ENCODE results near the gene LPP. TPM values are rescaled to one million over a fixed set of nuclear protein-coding genes. Genes with fewer than 3 reads are reported as not detected.

The LPP gene
- polyA plus RNA-seq, 3 donors: 14.1 to 23.2 (median 15.3) TPM

GRCh38 chr3:188537606-188538005, 383.6 kb downstream of the LPP start:
- no peak overlapping the region for H3K9ac ChIP-seq (ENCODE audit: insufficient read depth, low read length, poor library complexity, severe bottlenecking)
- H3K4me1 ChIP-seq (ENCODE audit: control insufficient read depth in 1 of 2, insufficient read depth in 2 of 2, low read length in 2 of 2): peaks cover 11 to 12% of the 10 kb centered on the region in 2 donors
- DNase-seq: peak; percentile 14 to 39 (median 33)
- no peak for TF ChIP-seq CTCF (IDR thresholded peaks at IDR 0.05)
- H3K9me3 Mint-ChIP-seq: peaks cover 0 to 2% (median 0%) of the 10 kb centered on the region in 7 donors
- no peak overlapping the region for H3K4me2 ChIP-seq (replicated peaks; ENCODE audit: extremely low read depth, low read length, poor library complexity, severe bottlenecking)
- H3K36me3 ChIP-seq (replicated peaks in 1 of 2; ENCODE audit: control insufficient read depth in 1 of 2, insufficient read depth in 2 of 2, low read length in 2 of 2): no peaks in the 10 kb centered on the region
- H3K27me3 ChIP-seq (ENCODE audit: control insufficient read depth in 2 of 2, insufficient read depth in 2 of 2, low read length in 2 of 2): no peaks in the 10 kb centered on the region
- no peak overlapping the region for H3K4me3 Mint-ChIP-seq
- no CpG with 5 or more reads among the region's 3 CpGs for WGBS (ENCODE audit: insufficient coverage)
- peaks cover 16% of the 10 kb centered on the region for H3K4me1 Mint-ChIP-seq
- no peak overlapping the region for H3K27ac ChIP-seq (ENCODE audit: low read depth in 1 of 2, low read length in 2 of 2)
- peaks cover 4 to 5% of the 10 kb centered on the region in 2 donors for H3K36me3 Mint-ChIP-seq
- H3K4me3 ChIP-seq (replicated peaks in 1 of 3; ENCODE audit: low read depth in 2 of 3, low read length in 3 of 3): no peak overlapping the region
- no peaks in the 10 kb centered on the region for H3K9me3 ChIP-seq (replicated peaks in 1 of 2; ENCODE audit: control insufficient read depth in 1 of 2, insufficient read depth in 1 of 2, low read length in 2 of 2)
- no peaks in the 10 kb centered on the region for H4K20me1 ChIP-seq (ENCODE audit: insufficient read depth, low read length)
- H3K79me2 ChIP-seq (ENCODE audit: insufficient read depth, low read length): no peaks in the 10 kb centered on the region
- peak overlapping the region in 2 of 7 donors; percentile 6 to 35 for H3K27ac Mint-ChIP-seq
- H3K27me3 Mint-ChIP-seq (ENCODE audit: low read depth in 3 of 3): no peaks in the 10 kb centered on the region
- no peak overlapping the region for H2AFZ ChIP-seq (ENCODE audit: insufficient read depth, low read depth, low read length, poor library complexity, severe bottlenecking)
- intact Hi-C loops (cut with micrococcal nuclease): no loop called here

GRCh38 chr3:188539037-188539436, 385.1 kb downstream of the LPP start:
- Mint-ChIP-seq H3K4me1 (peaks cover 13% of the 10 kb centered on the region), H3K9me3 (peaks cover 0 to 2% (median 0%) of the 10 kb centered on the region in 7 donors), H3K27me3 (ENCODE audit: low read depth in 3 of 3) (no peaks in the 10 kb centered on the region), H3K4me3 (no peak overlapping the region), H3K36me3 (peaks cover 5 to 13% of the 10 kb centered on the region in 2 donors), H3K27ac (no peak overlapping the region)
- H3K9ac ChIP-seq (ENCODE audit: insufficient read depth, low read length, poor library complexity, severe bottlenecking): no peak overlapping the region
- H3K27me3 ChIP-seq (ENCODE audit: control insufficient read depth in 2 of 2, insufficient read depth in 2 of 2, low read length in 2 of 2): no peaks in the 10 kb centered on the region
- H3K4me3 ChIP-seq (replicated peaks in 1 of 3; ENCODE audit: low read depth in 2 of 3, low read length in 3 of 3): no peak overlapping the region
- intact Hi-C loops (cut with micrococcal nuclease): no loop called here
- no peaks in the 10 kb centered on the region for H4K20me1 ChIP-seq (ENCODE audit: insufficient read depth, low read length)
- no peak for TF ChIP-seq CTCF (IDR thresholded peaks at IDR 0.05)
- H3K4me1 ChIP-seq (ENCODE audit: control insufficient read depth in 1 of 2, insufficient read depth in 2 of 2, low read length in 2 of 2): peaks cover 11 to 12% of the 10 kb centered on the region in 2 donors
- no peak overlapping the region for H2AFZ ChIP-seq (ENCODE audit: insufficient read depth, low read depth, low read length, poor library complexity, severe bottlenecking)
- WGBS (ENCODE audit: insufficient coverage): 100% methylated on average over 2 of the region's 3 CpGs
- no peaks in the 10 kb centered on the region for H3K79me2 ChIP-seq (ENCODE audit: insufficient read depth, low read length)
- no peak overlapping the region for H3K27ac ChIP-seq (ENCODE audit: low read depth in 1 of 2, low read length in 2 of 2)
- no peaks in the 10 kb centered on the region for H3K9me3 ChIP-seq (replicated peaks in 1 of 2; ENCODE audit: control insufficient read depth in 1 of 2, insufficient read depth in 1 of 2, low read length in 2 of 2)
- H3K36me3 ChIP-seq (replicated peaks in 1 of 2; ENCODE audit: control insufficient read depth in 1 of 2, insufficient read depth in 2 of 2, low read length in 2 of 2): no peaks in the 10 kb centered on the region
- no peak overlapping the region for H3K4me2 ChIP-seq (replicated peaks; ENCODE audit: extremely low read depth, low read length, poor library complexity, severe bottlenecking)
- no peak for DNase-seq

Data from CD14-positive monocyte (primary cell).